Hepatocyte (in vitro differentiated cells): ENCODE results near the gene BBX. TPM values are rescaled to one million over a fixed set of nuclear protein-coding genes. Genes with fewer than 3 reads are reported as not detected.

ENCODE experiments used
- DNase-seq: peaks from one replicate; pipeline ENCODE4 v3.0.0-alpha.2; 2016; ENCODE audit warnings: low spot score
- H2AFZ ChIP-seq: fragments of 200-600 bp; sonication (generic); 2 replicates; pipeline ENCODE4 v1.6.0; 2016; ENCODE audit warnings: antibody characterized with exemption, mild to moderate bottlenecking
- H3K27ac ChIP-seq: fragments of 200-600 bp; sonication (generic); 2 replicates; pipeline ENCODE4 v1.5.1; 2016; ENCODE audit warnings: mild to moderate bottlenecking
- H3K27me3 ChIP-seq: fragments of 200-600 bp; sonication (generic); 2 replicates; pipeline ENCODE4 v1.6.1; 2016
- H3K36me3 ChIP-seq: fragments of 200-600 bp; sonication (generic); replicated peaks from 2 replicates; pipeline ENCODE4 v1.5.1; 2016; ENCODE audit warnings: low read depth; ENCODE audit not compliant: insufficient read depth
- H3K4me1 ChIP-seq: fragments of 200-600 bp; sonication (generic); 2 replicates; pipeline ENCODE4 v1.5.1; 2016; ENCODE audit warnings: mild to moderate bottlenecking, moderate library complexity; ENCODE audit not compliant: insufficient read depth
- H3K4me2 ChIP-seq: fragments of 200-600 bp; sonication (generic); 2 replicates; pipeline ENCODE4 v1.6.0; 2016
- H3K4me3 ChIP-seq: fragments of 200-600 bp; sonication (generic); 2 replicates; pipeline ENCODE4 v1.5.1; 2016; ENCODE audit warnings: mild to moderate bottlenecking
- H3K79me2 ChIP-seq: fragments of 200-600 bp; sonication (generic); 2 replicates; pipeline ENCODE4 v1.6.0; 2017; ENCODE audit warnings: mild to moderate bottlenecking
- H3K9me2 ChIP-seq: fragments of 200-600 bp; sonication (generic); replicated peaks from 2 replicates; pipeline ENCODE4 v1.6.0; 2017; ENCODE audit warnings: mild to moderate bottlenecking; ENCODE audit not compliant: insufficient read depth
- H3K9me3 ChIP-seq: fragments of 200-600 bp; sonication (generic); 2 replicates; pipeline ENCODE4 v1.5.1; 2016; ENCODE audit warnings: low read depth, mild to moderate bottlenecking
- H4K20me1 ChIP-seq: fragments of 200-600 bp; sonication (generic); 2 replicates; pipeline ENCODE4 v1.6.0; 2016; ENCODE audit warnings: mild to moderate bottlenecking; ENCODE audit not compliant: insufficient read depth, poor library complexity, severe bottlenecking
- CTCF ChIP-seq: fragments of 200-600 bp; sonication (generic); IDR thresholded peaks from 2 replicates; pipeline ENCODE4 v1.5.1; 2016; ENCODE audit warnings: antibody characterized with exemption, mild to moderate bottlenecking; ENCODE audit not compliant: poor library complexity
- EZH2 ChIP-seq: fragments of 200-600 bp; sonication (generic); IDR thresholded peaks from 2 replicates; pipeline ENCODE4 v1.6.1; 2016; ENCODE audit warnings: antibody characterized with exemption, mild to moderate bottlenecking, borderline replicate concordance
- EZH2phosphoT487 ChIP-seq: fragments of 200-600 bp; sonication (generic); IDR thresholded peaks from one replicate; pipeline ENCODE4 v1.6.1; 2018; ENCODE audit warnings: antibody characterized with exemption, mild to moderate bottlenecking, low read depth, moderate library complexity; ENCODE audit not compliant: unreplicated experiment, severe bottlenecking
- WGBS: methylation state at CpG from one replicate; pipeline ENCODE4 v1.1.6; 2016; ENCODE audit warnings: low lambda C conversion rate; ENCODE audit errors: missing lambda C conversion rate; 5-methylcytosine and 5-hydroxymethylcytosine counted together
- polyA plus RNA-seq: library from polyadenylated mRNA; unstranded; fragments of >200 nt; fragmentation: Nextera tagmentation; extraction: Ambion mirVana; gene quantifications from 2 replicates; pipeline ENCODE4 v1.2.1, GENCODE V29; 2016
- total RNA-seq: library from RNA; depleted of rRNA; stranded (reverse); fragments of >200 nt; gene quantifications from 2 replicates; pipeline ENCODE4 v1.2.3, GENCODE V29; 2014

The BBX gene
- total and polyA plus RNA-seq, 2 experiments from 2014 or later, result 63.7 to 75.2 TPM

GRCh38 chr3:107740992-107741896, 218.5 kb downstream of the BBX start:
- Histone ChIP-seq H3K79me2 (no peaks in the 10 kb centered on the region), H4K20me1 (no peaks in the 10 kb centered on the region), H3K27me3 (no peaks in the 10 kb centered on the region), H2AFZ (no peak overlapping the region), H3K4me3 (no peak overlapping the region), H3K4me2 (no peak overlapping the region), H3K4me1 (no peaks in the 10 kb centered on the region), H3K9me3 (no peaks in the 10 kb centered on the region), H3K27ac (no peak overlapping the region), H3K9me2 (no peaks in the 10 kb centered on the region), H3K36me3 (no peaks in the 10 kb centered on the region)
- DNase-seq, result no peak
- TF ChIP-seq EZH2phosphoT487 (no peak), EZH2 (no peak), CTCF (peak; percentile 50)
- 79% methylated on average over 6 of the region's 6 CpGs for WGBS

GRCh38 chr3:107745354-107745753, 222.6 kb downstream of the BBX start:
- Histone ChIP-seq H2AFZ (no peak overlapping the region), H3K4me3 (no peak overlapping the region), H3K9me2 (no peaks in the 10 kb centered on the region), H3K4me2 (no peak overlapping the region), H3K36me3 (no peaks in the 10 kb centered on the region), H4K20me1 (no peaks in the 10 kb centered on the region), H3K9me3 (no peaks in the 10 kb centered on the region), H3K4me1 (no peaks in the 10 kb centered on the region), H3K27me3 (no peaks in the 10 kb centered on the region), H3K27ac (no peak overlapping the region), H3K79me2 (no peaks in the 10 kb centered on the region)
- DNase-seq, result no peak
- no peak for TF ChIP-seq EZH2
- WGBS, result 91% methylated on average over 4 of the region's 4 CpGs

- Histone ChIP-seq H4K20me1 (no peaks in the 10 kb centered on the region), H3K4me1 (peaks cover 10% of the 10 kb centered on the region), H3K9me3 (no peaks in the 10 kb centered on the region), H3K4me2 (no peak overlapping the region), H3K27me3 (no peaks in the 10 kb centered on the region), H3K79me2 (no peaks in the 10 kb centered on the region), H3K27ac (no peak overlapping the region), H3K4me3 (no peak overlapping the region), H3K9me2 (no peaks in the 10 kb centered on the region), H3K36me3 (no peaks in the 10 kb centered on the region), H2AFZ (no peak overlapping the region)
- peak; percentile 27 for DNase-seq
- peak; percentile 54 for TF ChIP-seq CTCF
- no peak for TF ChIP-seq EZH2phosphoT487
- WGBS, result 68% methylated on average over 3 of the region's 3 CpGs
These were observed 229.6 kb downstream of the BBX start for GRCh38 chr3:107752202-107752990.

GRCh38 chr3:107753494-107753893, 230.7 kb downstream of the BBX start:
- peak; percentile 47 for DNase-seq

More at GRCh38 chr3:107753494-107753893, 230.7 kb downstream of the BBX start:
- Histone ChIP-seq H3K36me3 (no peaks in the 10 kb centered on the region), H3K4me3 (no peak overlapping the region), H3K4me2 (no peak overlapping the region), H4K20me1 (no peaks in the 10 kb centered on the region), H3K9me3 (no peaks in the 10 kb centered on the region), H3K79me2 (no peaks in the 10 kb centered on the region), H2AFZ (no peak overlapping the region), H3K27ac (no peak overlapping the region), H3K9me2 (no peaks in the 10 kb centered on the region), H3K4me1 (peaks cover 10% of the 10 kb centered on the region), H3K27me3 (no peaks in the 10 kb centered on the region)
- TF ChIP-seq EZH2 (no peak), CTCF (peak; percentile 52)
- WGBS, result 40% methylated on average over 2 of the region's 2 CpGs
